Lower lobe of right lung (tissue), 2 donors: ENCODE data around the gene UROC1. TPM values are rescaled to one million over a fixed set of nuclear protein-coding genes. Genes with fewer than 3 reads are reported as not detected.

ENCODE experiments used
- ATAC-seq, 2 donors: fragments of 200-7000 bp; cut with Tn5 transposase; one replicate each; pipeline ENCODE4 v1.9.1; 2020 to 2022; ENCODE audit warnings: mild to moderate bottlenecking in 2 of 2, moderate library complexity in 2 of 2
- DNase-seq: peaks from one replicate; pipeline ENCODE4 v3.0.0-alpha.2; 2020
- H3K27ac ChIP-seq: fragments of 200-600 bp; one replicate; pipeline ENCODE4 v1.8.0; 2022
- H3K27me3 ChIP-seq: fragments of 200-600 bp; one replicate; pipeline ENCODE4 v1.8.0; 2022; ENCODE audit warnings: low read depth
- H3K36me3 ChIP-seq: fragments of 200-600 bp; one replicate; pipeline ENCODE4 v1.8.0; 2022; ENCODE audit warnings: mild to moderate bottlenecking
- H3K4me1 ChIP-seq: fragments of 200-600 bp; one replicate; pipeline ENCODE4 v1.8.0; 2022
- H3K4me3 ChIP-seq: fragments of 200-600 bp; one replicate; pipeline ENCODE4 v1.8.0; 2022; ENCODE audit warnings: mild to moderate bottlenecking
- H3K9me3 ChIP-seq: fragments of 200-600 bp; one replicate; pipeline ENCODE4 v1.8.0; 2022
- CTCF ChIP-seq: fragments of 200-600 bp; IDR thresholded peaks from one replicate; pipeline ENCODE4 v1.8.0; 2022; ENCODE audit warnings: antibody characterized with exemption, mild to moderate bottlenecking
- intact Hi-C: fragments of 100-400 bp; cut with DNase I; formaldehyde crosslinking; loops from one replicate; pipeline ENCODE4 v1.11.0; 2022
- total RNA-seq: library from RNA; stranded (reverse); fragmentation: NEBNext Ultra II Directional; extraction: Animal tissue kit (Norgen Biotek cat#: 25700); gene quantifications from one replicate; pipeline ENCODE4 v1.2.1, GENCODE V29; 2021
- donor health status: DM: no; HTN: yes; CAD: no; lungs with severe emphysema.

UROC1 gene
- total RNA-seq, 1 donor from 2014 or later = not detected

- TF ChIP-seq CTCF = no peak
- DNase-seq (no peak), ATAC-seq (no peak)
- no peaks in the 10 kb centered on the region for H3K4me1 ChIP-seq
- H3K27ac ChIP-seq = no peak overlapping the region
- H3K4me3 ChIP-seq = no peak overlapping the region
- peaks cover 74% of the 10 kb centered on the region for H3K36me3 ChIP-seq
- no peaks in the 10 kb centered on the region for H3K9me3 ChIP-seq
- intact Hi-C loops = no loop called here
- H3K27me3 ChIP-seq = no peaks in the 10 kb centered on the region
Observed at GRCh38 chr3:126438746-126439145, 78.8 kb downstream of the UROC1 start.

GRCh38 chr3:126438186-126438585 lies 79.4 kb downstream of the UROC1 start:
- peak; percentile 36 for DNase-seq
- Histone ChIP-seq H3K4me1 (no peaks in the 10 kb centered on the region), H3K36me3 (peaks cover 74% of the 10 kb centered on the region), H3K9me3 (no peaks in the 10 kb centered on the region), H3K27me3 (no peaks in the 10 kb centered on the region), H3K27ac (no peak overlapping the region), H3K4me3 (no peak overlapping the region)
- intact Hi-C loops = no loop called here
- TF ChIP-seq CTCF = no peak
- ATAC-seq = no peak

GRCh38 chr3:126436826-126437717 lies 80.5 kb downstream of the UROC1 start:
- peaks cover 72% of the 10 kb centered on the region for H3K36me3 ChIP-seq
- no peak overlapping the region for H3K27ac ChIP-seq
- H3K4me3 ChIP-seq = no peak overlapping the region
- no peak for TF ChIP-seq CTCF
- ATAC-seq (no peak), DNase-seq (no peak)
- no peaks in the 10 kb centered on the region for H3K27me3 ChIP-seq
- no peaks in the 10 kb centered on the region for H3K9me3 ChIP-seq
- no peaks in the 10 kb centered on the region for H3K4me1 ChIP-seq
- intact Hi-C loops = no loop called here

- no peak for TF ChIP-seq CTCF
- H3K27me3 ChIP-seq = no peaks in the 10 kb centered on the region
- no peak for DNase-seq
- no peak overlapping the region for H3K4me3 ChIP-seq
- H3K27ac ChIP-seq = no peak overlapping the region
- H3K36me3 ChIP-seq = peaks cover 58% of the 10 kb centered on the region
- ATAC-seq = peak in 1 of 2 donors; percentile 11
- H3K4me1 ChIP-seq = no peaks in the 10 kb centered on the region
- intact Hi-C loops = no loop called here
- H3K9me3 ChIP-seq = no peaks in the 10 kb centered on the region
Observed at GRCh38 chr3:126435456-126436315, 81.9 kb downstream of the UROC1 start.

- Histone ChIP-seq H3K9me3 (no peaks in the 10 kb centered on the region), H3K27me3 (no peaks in the 10 kb centered on the region), H3K36me3 (peaks cover 51% of the 10 kb centered on the region), H3K27ac (no peak overlapping the region), H3K4me3 (no peak overlapping the region), H3K4me1 (no peaks in the 10 kb centered on the region)
- DNase-seq (no peak), ATAC-seq (no peak)
- intact Hi-C loops = no loop called here
- TF ChIP-seq CTCF = no peak
Observed at GRCh38 chr3:126434931-126435411, 82.6 kb downstream of the UROC1 start.
